Measurements from ENCODE around the gene MED13. TPM values are rescaled to one million over a fixed set of nuclear protein-coding genes. Genes with fewer than 3 reads are reported as not detected.
"Not testable (repeated sequence)": the region's sequence is repeated elsewhere in the genome, so short reads cannot be mapped to it uniquely, and the experiment has no call there.

The MED13 gene
- total RNA-seq, 1 donor from 2014 or later: 69.7 TPM

DNA sequence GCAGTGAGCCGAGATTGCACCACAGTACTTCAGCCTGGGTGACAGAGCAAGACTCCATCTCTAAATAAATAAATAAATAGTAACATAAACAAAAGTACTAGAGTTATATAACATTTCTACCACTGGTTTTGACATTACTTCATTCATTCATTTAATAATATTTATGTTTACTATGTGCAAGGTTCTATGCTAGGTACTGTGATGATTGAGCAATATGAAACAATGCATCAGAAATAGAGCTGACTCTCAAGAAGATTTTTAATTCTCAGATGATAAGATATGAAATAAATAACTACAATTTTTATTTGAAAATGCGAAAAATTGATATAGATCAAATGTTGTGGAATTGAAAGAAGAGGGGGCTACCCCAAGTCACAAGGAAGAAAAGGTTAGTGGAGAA lies 8.9 kb upstream of the MED13 start:
- TF ChIP-seq, protein P1, sequence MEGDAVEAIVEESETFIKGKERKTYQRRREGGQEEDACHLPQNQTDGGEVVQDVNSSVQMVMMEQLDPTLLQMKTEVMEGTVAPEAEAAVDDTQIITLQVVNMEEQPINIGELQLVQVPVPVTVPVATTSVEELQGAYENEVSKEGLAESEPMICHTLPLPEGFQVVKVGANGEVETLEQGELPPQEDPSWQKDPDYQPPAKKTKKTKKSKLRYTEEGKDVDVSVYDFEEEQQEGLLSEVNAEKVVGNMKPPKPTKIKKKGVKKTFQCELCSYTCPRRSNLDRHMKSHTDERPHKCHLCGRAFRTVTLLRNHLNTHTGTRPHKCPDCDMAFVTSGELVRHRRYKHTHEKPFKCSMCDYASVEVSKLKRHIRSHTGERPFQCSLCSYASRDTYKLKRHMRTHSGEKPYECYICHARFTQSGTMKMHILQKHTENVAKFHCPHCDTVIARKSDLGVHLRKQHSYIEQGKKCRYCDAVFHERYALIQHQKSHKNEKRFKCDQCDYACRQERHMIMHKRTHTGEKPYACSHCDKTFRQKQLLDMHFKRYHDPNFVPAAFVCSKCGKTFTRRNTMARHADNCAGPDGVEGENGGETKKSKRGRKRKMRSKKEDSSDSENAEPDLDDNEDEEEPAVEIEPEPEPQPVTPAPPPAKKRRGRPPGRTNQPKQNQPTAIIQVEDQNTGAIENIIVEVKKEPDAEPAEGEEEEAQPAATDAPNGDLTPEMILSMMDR (IDR thresholded peaks at IDR 0.05): no peak
- no peaks in the 10 kb centered on the region for H3K9me3 Mint-ChIP-seq (ENCODE audit: unreplicated experiment)
- no peak overlapping the region for H3K4me3 Mint-ChIP-seq (ENCODE audit: unreplicated experiment)
- H3K27ac Mint-ChIP-seq (ENCODE audit: unreplicated experiment): no peak overlapping the region
- H3K27me3 Mint-ChIP-seq (ENCODE audit: unreplicated experiment): peaks cover 12% of the 10 kb centered on the region
- no peaks in the 10 kb centered on the region for H3K4me1 Mint-ChIP-seq (ENCODE audit: unreplicated experiment)
- no peaks in the 10 kb centered on the region for H3K36me3 Mint-ChIP-seq (ENCODE audit: unreplicated experiment)
- no peak for DNase-seq (ENCODE audit: extremely low spot score, unreplicated experiment)

DNA sequence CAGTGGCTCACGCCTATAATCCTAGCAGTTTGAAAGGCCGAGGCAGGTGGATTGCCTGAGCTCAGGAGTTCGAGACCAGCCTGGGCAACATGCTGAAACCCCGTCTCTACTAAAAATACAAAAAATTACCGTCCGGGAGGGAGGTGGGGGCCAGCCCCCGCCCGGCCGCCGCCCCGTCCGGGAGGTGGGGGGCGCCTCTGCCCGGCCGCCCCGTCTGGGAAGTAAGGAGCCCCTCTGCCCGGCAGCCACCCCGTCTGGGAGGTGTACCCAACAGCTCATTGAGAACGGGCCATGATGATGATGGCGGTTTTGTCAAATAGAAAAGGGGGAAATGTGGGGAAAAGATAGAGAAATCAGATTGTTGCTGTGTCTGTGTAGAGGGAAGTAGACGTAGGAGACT lies 7.8 kb upstream of the MED13 start:
- not testable (repeated sequence) for H3K9me3 Mint-ChIP-seq (ENCODE audit: unreplicated experiment); H3K36me3 Mint-ChIP-seq (ENCODE audit: unreplicated experiment); H3K27ac Mint-ChIP-seq (ENCODE audit: unreplicated experiment); H3K4me1 Mint-ChIP-seq (ENCODE audit: unreplicated experiment); H3K4me3 Mint-ChIP-seq (ENCODE audit: unreplicated experiment); H3K27me3 Mint-ChIP-seq (ENCODE audit: unreplicated experiment)
- peak; percentile 59 for DNase-seq (ENCODE audit: extremely low spot score, unreplicated experiment)

DNA sequence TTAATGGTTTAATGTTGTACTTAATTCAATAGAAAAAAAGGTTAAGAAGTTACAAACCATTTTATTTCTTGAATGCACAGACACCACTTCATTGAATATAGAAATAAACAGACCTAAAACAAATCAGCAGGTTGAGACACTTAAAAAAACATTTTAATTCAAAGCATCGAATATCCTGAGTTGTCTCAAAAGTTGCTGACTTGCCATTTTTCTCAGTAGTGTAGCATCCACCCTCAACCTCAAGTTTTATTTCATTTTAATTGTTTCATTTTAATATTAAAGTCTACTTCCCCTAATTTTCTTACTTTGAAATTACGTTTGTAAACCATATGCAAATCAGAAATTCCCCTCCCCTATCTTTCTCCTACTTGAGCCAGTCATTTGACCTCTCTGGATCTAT lies 5.8 kb upstream of the MED13 start:
- Mint-ChIP-seq H3K9me3 (ENCODE audit: unreplicated experiment) (no peaks in the 10 kb centered on the region), H3K36me3 (ENCODE audit: unreplicated experiment) (no peaks in the 10 kb centered on the region), H3K27ac (ENCODE audit: unreplicated experiment) (no peak overlapping the region), H3K4me3 (ENCODE audit: unreplicated experiment) (no peak overlapping the region), H3K27me3 (ENCODE audit: unreplicated experiment) (no peaks in the 10 kb centered on the region), H3K4me1 (ENCODE audit: unreplicated experiment) (peaks cover 4% of the 10 kb centered on the region)
- TF ChIP-seq, protein P1 (IDR thresholded peaks at IDR 0.05): no peak
- DNase-seq (ENCODE audit: extremely low spot score, unreplicated experiment): no peak

DNA sequence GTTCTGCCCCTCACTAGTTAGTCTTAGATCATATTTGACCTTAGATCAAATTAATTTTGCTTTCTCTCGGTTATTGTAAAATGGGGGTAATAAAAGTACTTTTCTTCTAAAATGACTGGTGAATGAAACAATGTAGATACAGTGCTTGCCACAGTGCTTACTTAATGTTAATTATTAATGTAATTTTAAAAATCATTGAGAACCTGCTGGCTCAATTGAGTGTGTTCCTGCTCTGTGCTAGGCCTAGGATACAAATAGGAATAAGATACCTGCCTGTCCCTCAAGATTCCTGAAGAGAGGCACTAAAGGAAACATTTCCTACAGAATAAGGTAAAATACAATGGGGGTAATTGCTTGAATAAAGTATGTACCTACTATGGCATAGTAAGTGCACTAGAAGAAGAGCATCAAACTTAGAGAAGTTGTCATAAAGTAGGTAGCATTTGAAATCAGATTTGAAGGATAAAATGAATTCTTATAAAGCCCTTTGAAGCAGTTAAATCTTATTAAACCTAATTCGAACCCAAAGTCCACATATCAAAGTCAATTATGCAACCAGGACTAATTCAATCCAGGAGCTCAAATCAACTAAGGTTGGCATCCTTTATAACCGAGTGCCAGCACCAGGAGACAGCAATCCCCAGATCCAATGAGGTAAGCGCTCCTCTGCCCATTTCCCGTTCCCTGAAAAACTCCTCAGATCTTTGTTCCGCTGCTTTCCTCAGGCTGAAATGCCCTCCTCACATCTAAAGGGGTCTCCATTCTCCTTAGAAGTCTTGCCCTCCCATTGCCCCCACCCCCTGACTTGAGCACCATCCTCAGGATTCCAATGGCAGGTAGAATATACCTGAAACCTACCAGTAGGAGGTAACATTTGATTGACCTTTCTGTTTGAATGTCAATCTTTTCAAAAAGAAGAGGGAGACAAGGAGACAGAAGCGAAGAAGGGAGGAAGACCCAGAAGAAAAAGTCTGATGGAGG lies 2.4 kb upstream of the MED13 start:
- no peaks in the 10 kb centered on the region for H3K27me3 Mint-ChIP-seq (ENCODE audit: unreplicated experiment)
- DNase-seq (ENCODE audit: extremely low spot score, unreplicated experiment): no peak
- peaks cover 4% of the 10 kb centered on the region for H3K36me3 Mint-ChIP-seq (ENCODE audit: unreplicated experiment)
- H3K27ac Mint-ChIP-seq (ENCODE audit: unreplicated experiment): no peak overlapping the region
- TF ChIP-seq, protein P1 (IDR thresholded peaks at IDR 0.05): no peak
- H3K4me3 Mint-ChIP-seq (ENCODE audit: unreplicated experiment): no peak overlapping the region
- H3K9me3 Mint-ChIP-seq (ENCODE audit: unreplicated experiment): no peaks in the 10 kb centered on the region
- H3K4me1 Mint-ChIP-seq (ENCODE audit: unreplicated experiment): peaks cover 18% of the 10 kb centered on the region

DNA sequence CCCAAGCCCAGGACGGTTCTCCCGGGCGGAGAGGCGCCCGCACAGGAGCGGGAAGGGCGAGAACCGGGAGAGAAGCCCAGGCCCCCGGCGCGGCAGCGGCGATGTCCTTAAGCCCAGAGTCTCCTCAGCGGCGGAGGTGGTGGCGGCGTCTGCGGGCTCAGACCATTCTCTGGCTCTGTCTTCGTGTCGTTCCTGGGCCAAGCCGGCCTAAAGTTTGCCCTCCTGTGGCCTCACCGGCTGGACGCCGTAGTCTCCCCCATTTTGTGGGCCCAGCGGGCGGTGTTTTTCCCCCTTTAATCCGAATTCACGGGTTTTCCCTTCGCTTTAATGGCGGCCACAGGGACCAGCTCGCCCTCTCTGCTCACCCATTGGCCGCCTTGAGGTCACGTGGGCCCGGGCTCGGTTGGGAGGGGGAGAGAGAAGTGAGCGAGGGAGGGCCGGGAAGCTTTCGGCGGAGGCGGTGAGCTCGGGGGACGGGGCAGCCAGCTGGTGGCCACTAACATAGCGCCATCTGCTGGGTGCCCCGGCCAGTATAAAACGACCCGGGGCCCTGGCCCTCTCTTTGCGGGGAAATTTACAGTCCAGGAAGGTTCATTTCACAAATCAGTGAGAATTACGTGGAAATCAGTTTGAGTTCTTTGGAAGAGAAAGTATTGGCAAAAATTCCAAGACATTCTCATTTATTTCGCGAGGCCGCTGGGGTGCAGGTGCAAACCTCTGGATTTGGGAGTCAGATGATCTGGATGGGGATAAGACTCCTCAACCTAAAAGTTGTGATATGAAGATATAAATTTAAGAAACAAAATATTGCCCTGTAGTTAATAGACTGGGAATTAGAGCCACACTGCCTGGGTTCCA lies 762 bp upstream of the MED13 start:
- no peaks in the 10 kb centered on the region for H3K9me3 Mint-ChIP-seq (ENCODE audit: unreplicated experiment)
- TF ChIP-seq, protein P1 (IDR thresholded peaks at IDR 0.05): peak; percentile 96
- peaks cover 7% of the 10 kb centered on the region for H3K36me3 Mint-ChIP-seq (ENCODE audit: unreplicated experiment)
- no peaks in the 10 kb centered on the region for H3K27me3 Mint-ChIP-seq (ENCODE audit: unreplicated experiment)
- H3K4me1 Mint-ChIP-seq (ENCODE audit: unreplicated experiment): peaks cover 30% of the 10 kb centered on the region
- peak overlapping the region; percentile 100 for H3K27ac Mint-ChIP-seq (ENCODE audit: unreplicated experiment)
- peak overlapping the region; percentile 97 for H3K4me3 Mint-ChIP-seq (ENCODE audit: unreplicated experiment)
- peak; percentile 99 for DNase-seq (ENCODE audit: extremely low spot score, unreplicated experiment)

Measured in osteocyte (in vitro differentiated cells).